Keratinocyte (primary cell): ENCODE results near the gene DUSP2. TPM values are rescaled to one million over a fixed set of nuclear protein-coding genes. Genes with fewer than 3 reads are reported as not detected.

ENCODE experiments used
- DNase-seq: peaks from one replicate; pipeline ENCODE4 v3.0.0-alpha.2; 2011; ENCODE audit warnings: low read depth, missing footprints, low spot score
- FAIRE-seq: peaks from 2 replicates; lab custom pipeline; 2011; peaks lifted over from hg19 to GRCh38; lab: Jason Lieb, UNC
- H2AFZ ChIP-seq: 2 replicates; pipeline ENCODE4 v1.6.0; 2012; ENCODE audit warnings: low read length, control low read depth, inconsistent platforms; ENCODE audit not compliant: control insufficient read depth
- H3K27ac ChIP-seq: 2 replicates; pipeline ENCODE4 v1.5.1; 2011; ENCODE audit warnings: low read length; ENCODE audit not compliant: control insufficient read depth, insufficient read depth
- H3K27me3 ChIP-seq: 3 replicates; pipeline ENCODE4 v1.6.0; 2011; ENCODE audit warnings: low read length; ENCODE audit not compliant: control insufficient read depth, insufficient read depth; ENCODE audit errors: extremely low read depth
- H3K36me3 ChIP-seq, 2 experiments: 2 replicates in 1 of 2; 3 replicates in 1 of 2; pipeline ENCODE4 v1.5.1; 2011; ENCODE audit warnings: low read length in 2 of 2, mild to moderate bottlenecking in 1 of 2; ENCODE audit not compliant: control insufficient read depth in 2 of 2, insufficient read depth in 2 of 2; ENCODE audit errors: extremely low read depth in 1 of 2
- H3K4me1 ChIP-seq: 3 replicates; pipeline ENCODE4 v1.5.1; 2011; ENCODE audit warnings: low read length; ENCODE audit not compliant: control insufficient read depth, insufficient read depth; ENCODE audit errors: extremely low read depth
- H3K4me2 ChIP-seq: 3 replicates; pipeline ENCODE4 v1.6.0; 2011; ENCODE audit warnings: low read depth, low read length; ENCODE audit not compliant: control insufficient read depth, insufficient read depth; ENCODE audit errors: extremely low read depth
- H3K4me3 ChIP-seq, 3 experiments: fragments of 200-600 bp in 1 of 3; sonication (generic) in 1 of 3; 2 replicates in 2 of 3; 3 replicates in 1 of 3; pipeline ENCODE4 v1.5.1; 2011 to 2016; ENCODE audit warnings: low read length in 3 of 3, mild to moderate bottlenecking in 3 of 3, control low read depth in 2 of 3, inconsistent platforms in 1 of 3, low read depth in 1 of 3, mixed read lengths in 1 of 3, mixed run types in 1 of 3, moderate library complexity in 1 of 3; ENCODE audit not compliant: control insufficient read depth in 2 of 3, insufficient read depth in 2 of 3; ENCODE audit errors: extremely low read depth in 1 of 3
- H3K79me2 ChIP-seq: 2 replicates; pipeline ENCODE4 v1.6.0; 2012; ENCODE audit warnings: low read length; ENCODE audit not compliant: control insufficient read depth, insufficient read depth
- H3K9ac ChIP-seq: 3 replicates; pipeline ENCODE4 v1.6.0; 2011; ENCODE audit warnings: low read length; ENCODE audit not compliant: control insufficient read depth, insufficient read depth; ENCODE audit errors: extremely low read depth
- H3K9me1 ChIP-seq: 3 replicates; pipeline ENCODE4 v1.6.0; 2011; ENCODE audit warnings: low read length; ENCODE audit not compliant: control insufficient read depth, insufficient read depth; ENCODE audit errors: extremely low read depth
- H3K9me3 ChIP-seq: 2 replicates; pipeline ENCODE4 v1.5.1; 2012; ENCODE audit warnings: low read depth, low read length; ENCODE audit not compliant: control insufficient read depth
- H4K20me1 ChIP-seq: 3 replicates; pipeline ENCODE4 v1.6.0; 2011; ENCODE audit warnings: low read length; ENCODE audit not compliant: control insufficient read depth, insufficient read depth; ENCODE audit errors: extremely low read depth
- EZH2 ChIP-seq: IDR thresholded peaks from one replicate; pipeline ENCODE4 v1.6.1; 2012; ENCODE audit warnings: inconsistent platforms, mild to moderate bottlenecking, low read length, moderate library complexity
- dilution Hi-C: fragments of 300-500 bp; cut with MboI; formaldehyde crosslinking; loops from one replicate; pipeline ENCODE4 v1.7.0; 2020; ENCODE audit warnings: low sequenced_read_pairs; ENCODE audit not compliant: extremely low pct_ligation_motif_present
- polyA plus RNA-seq, 5 experiments: library from polyadenylated mRNA; depleted of rRNA in 3 of 5; stranded (reverse) in 3 of 5; stranded (forward) in 1 of 5; unstranded in 1 of 5; fragments of >200 nt; gene quantifications; 1 replicate in 1 of 5; 2 replicates in 3 of 5; 3 replicates in 1 of 5; pipeline versions ENCODE4 v1.2.1 to v1.2.3, GENCODE V29; 2011 to 2012; ENCODE audit warnings: missing spikeins in 2 of 5, low read depth in 1 of 5, low replicate concordance in 1 of 5
- TF ChIP-seq, protein P1 (sequence below), 3 experiments: IDR thresholded peaks in 1 of 3; conservative IDR thresholded peaks in 1 of 3; optimal IDR thresholded peaks in 1 of 3; 2 replicates in 2 of 3; 3 replicates in 1 of 3; pipeline versions ENCODE3 to v1.5.1; 2011; ENCODE audit warnings: low read length in 3 of 3, mild to moderate bottlenecking in 3 of 3, moderate library complexity in 2 of 3, control low read depth in 1 of 3, inconsistent platforms in 1 of 3; ENCODE audit not compliant: insufficient read depth in 2 of 3; ENCODE audit errors: extremely low read depth in 1 of 3

The DUSP2 gene
- polyA plus RNA-seq, 1 donor (not counting 4 experiments of a cell fraction or from before 2014, with no cell fraction given), result 1.2 TPM

- dilution Hi-C loops, result no loop called here
- no peak for DNase-seq
- H4K20me1 ChIP-seq, result no peaks in the 10 kb centered on the region
These were observed 25.4 kb upstream of the DUSP2 start for GRCh38 chr2:96170626-96171025.

DNA sequence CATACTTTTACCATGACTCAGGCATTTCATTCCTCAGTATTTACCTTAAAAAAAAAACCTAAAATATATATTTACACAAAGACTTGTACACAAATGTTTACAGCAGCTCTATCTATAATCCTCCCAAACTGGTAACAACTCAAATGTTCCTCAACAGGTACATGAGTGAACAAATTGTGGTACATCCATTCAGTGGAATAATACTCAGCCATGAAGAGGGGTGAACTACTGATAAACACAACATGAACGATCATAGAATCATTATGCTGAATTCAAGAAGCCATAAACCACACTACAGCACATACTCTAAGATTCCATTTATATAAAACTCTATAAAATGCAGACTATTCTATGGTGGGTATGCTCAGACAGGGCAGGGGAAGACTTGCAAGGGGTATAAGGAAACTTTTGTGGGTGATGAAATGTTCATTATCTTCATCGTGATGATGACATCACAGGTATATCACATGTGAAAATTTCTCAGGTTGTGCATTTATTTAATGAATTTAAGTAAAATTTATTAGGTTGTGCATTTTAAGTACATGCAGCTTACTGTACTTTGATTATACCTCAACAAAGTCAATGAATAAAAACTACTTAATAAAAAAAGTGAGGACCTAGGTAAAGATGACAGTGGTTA lies 24.7 kb upstream of the DUSP2 start:
- Histone ChIP-seq H3K27ac (no peak overlapping the region), H3K9ac (no peak overlapping the region), H3K4me3 (no peak overlapping the region), H3K4me1 (no peaks in the 10 kb centered on the region), H3K9me1 (no peaks in the 10 kb centered on the region), H3K36me3 (no peaks in the 10 kb centered on the region), H4K20me1 (no peaks in the 10 kb centered on the region), H3K4me2 (no peak overlapping the region), H3K79me2 (no peaks in the 10 kb centered on the region), H3K27me3 (no peaks in the 10 kb centered on the region), H2AFZ (no peak overlapping the region), H3K9me3 (no peaks in the 10 kb centered on the region)
- TF ChIP-seq EZH2, result no peak
- TF ChIP-seq, protein P1, sequence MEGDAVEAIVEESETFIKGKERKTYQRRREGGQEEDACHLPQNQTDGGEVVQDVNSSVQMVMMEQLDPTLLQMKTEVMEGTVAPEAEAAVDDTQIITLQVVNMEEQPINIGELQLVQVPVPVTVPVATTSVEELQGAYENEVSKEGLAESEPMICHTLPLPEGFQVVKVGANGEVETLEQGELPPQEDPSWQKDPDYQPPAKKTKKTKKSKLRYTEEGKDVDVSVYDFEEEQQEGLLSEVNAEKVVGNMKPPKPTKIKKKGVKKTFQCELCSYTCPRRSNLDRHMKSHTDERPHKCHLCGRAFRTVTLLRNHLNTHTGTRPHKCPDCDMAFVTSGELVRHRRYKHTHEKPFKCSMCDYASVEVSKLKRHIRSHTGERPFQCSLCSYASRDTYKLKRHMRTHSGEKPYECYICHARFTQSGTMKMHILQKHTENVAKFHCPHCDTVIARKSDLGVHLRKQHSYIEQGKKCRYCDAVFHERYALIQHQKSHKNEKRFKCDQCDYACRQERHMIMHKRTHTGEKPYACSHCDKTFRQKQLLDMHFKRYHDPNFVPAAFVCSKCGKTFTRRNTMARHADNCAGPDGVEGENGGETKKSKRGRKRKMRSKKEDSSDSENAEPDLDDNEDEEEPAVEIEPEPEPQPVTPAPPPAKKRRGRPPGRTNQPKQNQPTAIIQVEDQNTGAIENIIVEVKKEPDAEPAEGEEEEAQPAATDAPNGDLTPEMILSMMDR (optimal IDR thresholded peaks at IDR 0.05 in 1 of 3, IDR thresholded peaks at IDR 0.05 in 1 of 3, conservative IDR thresholded peaks at IDR 0.05 in 1 of 3; ENCODE audit: extremely low read depth in 1 of 3, insufficient read depth in 2 of 3, low read length in 3 of 3), result no peak
- dilution Hi-C loops, result no loop called here
- DNase-seq (no peak), FAIRE-seq (no peak)

More at GRCh38 chr2:96170626-96171025, 25.4 kb upstream of the DUSP2 start:
- no peak overlapping the region for H3K9ac ChIP-seq
- H3K79me2 ChIP-seq, result no peaks in the 10 kb centered on the region
- TF ChIP-seq, protein P1 (optimal IDR thresholded peaks at IDR 0.05 in 1 of 3, IDR thresholded peaks at IDR 0.05 in 1 of 3, conservative IDR thresholded peaks at IDR 0.05 in 1 of 3; ENCODE audit: extremely low read depth in 1 of 3, insufficient read depth in 2 of 3, low read length in 3 of 3), result no peak
- TF ChIP-seq EZH2, result no peak
- H2AFZ ChIP-seq, result no peak overlapping the region
- no peaks in the 10 kb centered on the region for H3K9me1 ChIP-seq
- FAIRE-seq, result no peak
- H3K9me3 ChIP-seq, result no peaks in the 10 kb centered on the region
- no peaks in the 10 kb centered on the region for H3K36me3 ChIP-seq
- H3K4me3 ChIP-seq, result no peak overlapping the region
- no peak overlapping the region for H3K27ac ChIP-seq
- H3K4me2 ChIP-seq, result no peak overlapping the region
- no peaks in the 10 kb centered on the region for H3K27me3 ChIP-seq
- no peaks in the 10 kb centered on the region for H3K4me1 ChIP-seq
